H1 (cell line): ENCODE data around the gene LRRC3C. TPM values are rescaled to one million over a fixed set of nuclear protein-coding genes. Genes with fewer than 3 reads are reported as not detected.

Experiments used
- CTCF ChIA-PET: fragments of 300-600 bp; sonication (Branson Sonifier 250); formaldehyde crosslinking; loops from one replicate; lab custom pipeline; 2021; ENCODE audit not compliant: partially characterized antibody; lab: Charles Lee
- POLR2A ChIA-PET: fragments of 300-600 bp; sonication (Branson Sonifier 250); formaldehyde crosslinking; loops from one replicate; lab custom pipeline; 2021; ENCODE audit warnings: inconsistent platforms; ENCODE audit not compliant: partially characterized antibody; lab: Charles Lee
- DNase-seq, 2 experiments: peaks; one replicate each; pipeline versions ENCODE4 v3.0.0 to v3.0.0-alpha.2; 2010 to 2022; ENCODE audit warnings: low spot score in 2 of 2, low read depth in 1 of 2, mixed read lengths in 1 of 2
- FAIRE-seq: peaks from 2 replicates; lab custom pipeline; 2011; peaks lifted over from hg19 to GRCh38; lab: Jason Lieb, UNC
- H2AFZ ChIP-seq: 2 replicates; pipeline ENCODE4 v1.8.1; 2012; ENCODE audit warnings: low read length, inconsistent platforms
- H2AK5ac ChIP-seq: 2 replicates; pipeline ENCODE4 v1.6.1; 2013; ENCODE audit warnings: low read depth, low read length
- H2BK120ac ChIP-seq: replicated peaks from 2 replicates; pipeline ENCODE3; 2013; ENCODE audit warnings: low read depth, low read length, inconsistent platforms
- H2BK12ac ChIP-seq: 2 replicates; pipeline ENCODE4 v1.6.1; 2013; ENCODE audit warnings: low read depth, low read length
- H2BK15ac ChIP-seq: 2 replicates; pipeline ENCODE4 v1.6.1; 2013; ENCODE audit warnings: low read length
- H2BK20ac ChIP-seq: 2 replicates; pipeline ENCODE4 v1.6.1; 2013; ENCODE audit warnings: low read length
- H2BK5ac ChIP-seq: 2 replicates; pipeline ENCODE4 v1.6.1; 2013; ENCODE audit warnings: low read depth, low read length
- H3K14ac ChIP-seq: 2 replicates; pipeline ENCODE4 v1.6.1; 2013; ENCODE audit warnings: inconsistent platforms; ENCODE audit not compliant: insufficient read length
- H3K18ac ChIP-seq: 2 replicates; pipeline ENCODE4 v1.6.1; 2013; ENCODE audit warnings: low read length; ENCODE audit errors: extremely low read depth
- H3K23ac ChIP-seq: 2 replicates; pipeline ENCODE4 v1.6.1; 2013; ENCODE audit warnings: inconsistent platforms; ENCODE audit not compliant: insufficient read length
- H3K23me2 ChIP-seq: 2 replicates; pipeline ENCODE4 v1.6.1; 2013; ENCODE audit warnings: low read depth, low read length
- H3K27ac ChIP-seq: 2 replicates; pipeline ENCODE4 v1.6.1; 2011; ENCODE audit warnings: low read depth, low read length, inconsistent platforms
- H3K27me3 ChIP-seq, 4 experiments: replicated peaks in 1 of 4; 1 replicate in 1 of 4; 2 replicates in 3 of 4; pipeline versions ENCODE4 v1.6.1 to v1.8.1; 2011 to 2013; ENCODE audit warnings: low read length in 3 of 4, mild to moderate bottlenecking in 3 of 4, inconsistent platforms in 2 of 4, mixed read lengths in 2 of 4, moderate library complexity in 1 of 4; ENCODE audit not compliant: control insufficient read depth in 3 of 4, insufficient read depth in 3 of 4; ENCODE audit errors: extremely low read depth in 1 of 4
- H3K36me3 ChIP-seq, 4 experiments: 2 replicates each; pipeline versions ENCODE4 v1.6.1 to v1.8.1; 2011 to 2013; ENCODE audit warnings: mild to moderate bottlenecking in 4 of 4, low read length in 3 of 4, moderate library complexity in 2 of 4, control low read depth in 1 of 4, inconsistent platforms in 1 of 4; ENCODE audit not compliant: insufficient read depth in 4 of 4, control insufficient read depth in 2 of 4
- H3K4ac ChIP-seq: replicated peaks from 2 replicates; pipeline ENCODE3; 2013; ENCODE audit warnings: low read length, low read depth, mixed read lengths, inconsistent platforms; ENCODE audit not compliant: insufficient read length
- H3K4me1 ChIP-seq, 4 experiments: replicated peaks in 1 of 4; 1 replicate in 1 of 4; 2 replicates in 3 of 4; pipeline versions ENCODE4 v1.6.1 to v1.8.1; 2011 to 2013; ENCODE audit warnings: low read length in 3 of 4, inconsistent platforms in 2 of 4, mixed read lengths in 1 of 4; ENCODE audit not compliant: insufficient read depth in 4 of 4, control insufficient read depth in 3 of 4
- H3K4me2 ChIP-seq, 2 experiments: 2 replicates each; pipeline versions ENCODE4 v1.6.1 to v1.8.1; 2011 to 2013; ENCODE audit warnings: low read depth in 2 of 2, low read length in 2 of 2, control low read depth in 1 of 2, inconsistent platforms in 1 of 2, mild to moderate bottlenecking in 1 of 2; ENCODE audit not compliant: insufficient read depth in 1 of 2
- H3K4me3 ChIP-seq, 4 experiments: fragments of 200-600, 300-600 bp in 1 of 4; sonication (generic), shearing (Covaris generic), sonication (Bioruptor Twin) in 1 of 4; 2 replicates each; pipeline versions ENCODE4 v1.5.1 to v1.8.1; 2011 to 2016; ENCODE audit warnings: low read length in 4 of 4, low read depth in 3 of 4, control low read depth in 2 of 4, inconsistent platforms in 2 of 4, mild to moderate bottlenecking in 2 of 4, mixed read lengths in 1 of 4, moderate library complexity in 1 of 4; ENCODE audit not compliant: insufficient read depth in 2 of 4; ENCODE audit errors: extremely low read depth in 1 of 4
- H3K56ac ChIP-seq: replicated peaks from 2 replicates; pipeline ENCODE3; 2013; ENCODE audit warnings: low read depth, mild to moderate bottlenecking, mixed read lengths, low read length, inconsistent platforms; ENCODE audit not compliant: insufficient read length
- H3K79me1 ChIP-seq: 2 replicates; pipeline ENCODE4 v1.6.1; 2013; ENCODE audit warnings: low read depth, low read length, control low read depth
- H3K79me2 ChIP-seq, 2 experiments: 2 replicates each; pipeline versions ENCODE4 v1.6.1 to v1.8.1; 2012 to 2013; ENCODE audit warnings: low read length in 2 of 2, mild to moderate bottlenecking in 2 of 2, inconsistent platforms in 1 of 2; ENCODE audit not compliant: insufficient read depth in 2 of 2, control insufficient read depth in 1 of 2
- H3K9ac ChIP-seq, 4 experiments: replicated peaks in 1 of 4; 1 replicate in 1 of 4; 2 replicates in 3 of 4; pipeline versions ENCODE4 v1.6.1 to v1.8.1; 2011 to 2013; ENCODE audit warnings: low read depth in 3 of 4, low read length in 3 of 4, control low read depth in 2 of 4, mild to moderate bottlenecking in 2 of 4, moderate library complexity in 2 of 4, inconsistent platforms in 1 of 4; ENCODE audit errors: extremely low read depth in 1 of 4
- H3K9me3 ChIP-seq, 2 experiments: 2 replicates each; pipeline versions ENCODE4 v1.6.1 to v1.8.1; 2012 to 2013; ENCODE audit warnings: mild to moderate bottlenecking in 2 of 2, moderate library complexity in 2 of 2, control low read depth in 1 of 2, inconsistent platforms in 1 of 2, low read depth in 1 of 2, low read length in 1 of 2, mixed read lengths in 1 of 2; ENCODE audit not compliant: insufficient read depth in 2 of 2
- H4K20me1 ChIP-seq, 2 experiments: replicated peaks in 1 of 2; 2 replicates each; pipeline versions ENCODE3 to v1.8.1; 2011 to 2013; ENCODE audit warnings: inconsistent platforms in 2 of 2, low read length in 2 of 2, mild to moderate bottlenecking in 1 of 2; ENCODE audit not compliant: insufficient read depth in 2 of 2, control insufficient read depth in 1 of 2
- H4K5ac ChIP-seq: 2 replicates; pipeline ENCODE4 v1.6.1; 2013; ENCODE audit warnings: low read length, low read depth, mixed read lengths, inconsistent platforms; ENCODE audit not compliant: insufficient read length
- H4K8ac ChIP-seq: 2 replicates; pipeline ENCODE4 v1.8.0; 2013; ENCODE audit warnings: mild to moderate bottlenecking, moderate library complexity, low read length, inconsistent platforms; ENCODE audit not compliant: insufficient read depth; ENCODE audit errors: extremely low read depth
- H4K91ac ChIP-seq: replicated peaks from 2 replicates; pipeline ENCODE3; 2013; ENCODE audit warnings: low read length, mixed read lengths, inconsistent platforms; ENCODE audit not compliant: insufficient read length
- KDM4A ChIP-seq: IDR thresholded peaks from one replicate; pipeline ENCODE4 v1.7.1; 2012; ENCODE audit warnings: low read depth, mild to moderate bottlenecking, moderate library complexity, low read length, inconsistent platforms; ENCODE audit not compliant: severe bottlenecking
- WGBS, 2 experiments: shearing (Covaris generic) in 1 of 2; methylation state at CpG; one replicate each; pipeline versions ENCODE4 v1.1.6 to v1.1.7; 2013 to 2015; ENCODE audit warnings: low lambda C conversion rate in 2 of 2, mixed read lengths in 2 of 2, inconsistent platforms in 1 of 2, low coverage in 1 of 2, missing lambda C conversion rate in 1 of 2; ENCODE audit not compliant: insufficient replicate concordance in 2 of 2, insufficient coverage in 1 of 2, insufficient read length in 1 of 2; ENCODE audit errors: extremely low coverage in 1 of 2, missing lambda C conversion rate in 1 of 2; 5-methylcytosine and 5-hydroxymethylcytosine counted together
- polyA plus RNA-seq, 7 experiments: library from polyadenylated mRNA; depleted of rRNA in 3 of 7; stranded (reverse) in 5 of 7; unstranded in 2 of 7; fragments of >200 nt in 5 of 7; fragments of 200-250 nt in 2 of 7; gene quantifications; 1 replicate in 5 of 7; 2 replicates in 1 of 7; 4 replicates in 1 of 7; pipeline versions ENCODE4 v1.2.1 to v1.2.3, GENCODE V29; 2011 to 2013; ENCODE audit warnings: missing spikeins in 2 of 7, mixed read lengths in 2 of 7
- total RNA-seq: library from RNA; stranded (reverse); fragmentation: NEBNext Ultra II Directional; extraction: Animal tissue kit (Norgen Biotek cat#: 25700); gene quantifications from 2 replicates; pipeline ENCODE4 v1.2.1, GENCODE V29; 2021

The LRRC3C gene
- total and polyA plus RNA-seq, 2 of the 8 experiments (the other 6 are each of a cell fraction or from before 2014, with no cell fraction given), result not detected

- 84% methylated on average over 3 of the region's 3 CpGs; no CpG with 5 or more reads in 1 of the 2 experiments for WGBS, 2 experiments
- CTCF ChIA-PET, result no interaction called here
Measured at GRCh38 chr17:39904990-39905288, 22.6 kb upstream of the LRRC3C start.

More at GRCh38 chr17:39904990-39905288, 22.6 kb upstream of the LRRC3C start:
- H3K27ac ChIP-seq, result no peak overlapping the region
- no peaks in the 10 kb centered on the region for H4K20me1 ChIP-seq
- H3K4me2 ChIP-seq, result no peak overlapping the region
- DNase-seq (no peak), FAIRE-seq (no peak)
- no peaks in the 10 kb centered on the region for H3K4me1 ChIP-seq
- no peak overlapping the region for H2AFZ ChIP-seq
- no peak overlapping the region for H2AK5ac ChIP-seq
- H4K91ac ChIP-seq, result no peak overlapping the region
- no peaks in the 10 kb centered on the region for H3K27me3 ChIP-seq
- no peak overlapping the region for H3K4ac ChIP-seq
- H2BK12ac ChIP-seq, result no peak overlapping the region
- no peaks in the 10 kb centered on the region for H3K79me1 ChIP-seq
- no peak overlapping the region for H4K5ac ChIP-seq
- H3K36me3 ChIP-seq, result peaks cover 0 to 8% (median under 1%) of the 10 kb centered on the region in 4 experiments; a peak in 3 of 8 replicates
- no peak overlapping the region for H2BK120ac ChIP-seq
- H2BK20ac ChIP-seq, result no peak overlapping the region
- H2BK5ac ChIP-seq, result no peak overlapping the region
- no peak overlapping the region for H3K18ac ChIP-seq
- H3K4me3 ChIP-seq, result no peak overlapping the region
- POLR2A ChIA-PET, result interaction anchor here (0.9 to 1.3 kb wide), 2 partner anchors 22 to 29 kb away, joined by 3 to 4 read pairs; partner anchors contain the start of genes LRRC3C and ORMDL3
- H3K23me2 ChIP-seq, result no peaks in the 10 kb centered on the region
- no peak overlapping the region for H3K9ac ChIP-seq
- no peak overlapping the region for H3K23ac ChIP-seq
- H3K9me3 ChIP-seq, result no peaks in the 10 kb centered on the region
- no peak overlapping the region for H3K14ac ChIP-seq
- H2BK15ac ChIP-seq, result no peak overlapping the region
- H3K56ac ChIP-seq, result no peak overlapping the region
- TF ChIP-seq KDM4A, result no peak
- TF ChIP-seq, all 59 proteins: peak for 0
- H4K8ac ChIP-seq, result no peak overlapping the region
- H3K79me2 ChIP-seq, result no peaks in the 10 kb centered on the region
